K562 (cell line): ENCODE measurements around the gene TAF1B. TPM values are rescaled to one million over a fixed set of nuclear protein-coding genes. Genes with fewer than 3 reads are reported as not detected.

Experiments used
- ATAC-seq: fragments of 200-7000 bp; cut with Tn5 transposase; 3 replicates; pipeline ENCODE4 v1.9.1; 2020; ENCODE audit warnings: moderate library complexity
- BruUV-seq: library from RNA; stranded (reverse); fragments of 400-500 nt; replicated peaks from 2 replicates; lab custom pipeline; 2021; lab: Mats Ljungman, UMichigan
- CTCF ChIA-PET: fragments of 300-600 bp; formaldehyde crosslinking; extraction: SDS; loops from one replicate; lab custom pipeline; 2021; ENCODE audit warnings: low intra/inter-chr PET ratio; lab: Yijun Ruan, JAX
- POLR2A ChIA-PET: fragments of 300-600, 350-650 bp; sonication (Branson Sonifier 250); formaldehyde crosslinking; extraction: SDS; loops from one replicate; lab custom pipeline; 2021; ENCODE audit warnings: antibody characterized with exemption, inconsistent platforms; lab: Yijun Ruan, JAX
- DNase-seq, 4 experiments: peaks; one replicate each; pipeline versions ENCODE4 v3.0.0 to v3.0.0-alpha.2; 2011 to 2018; ENCODE audit warnings: low spot score in 3 of 4, mixed read lengths in 3 of 4; ENCODE audit errors: extremely low read depth in 1 of 4
- FAIRE-seq: peaks from 2 replicates; lab custom pipeline; 2011; peaks lifted over from hg19 to GRCh38; lab: Jason Lieb, UNC
- H2AFZ ChIP-seq: 2 replicates; pipeline ENCODE4 v1.6.0; 2011; ENCODE audit warnings: low read depth, low read length, control low read depth, inconsistent platforms
- H3K27ac ChIP-seq: fragments of 200-600 bp; 3 replicates; pipeline ENCODE4 v1.8.0; 2011; ENCODE audit warnings: low read depth, mild to moderate bottlenecking, control low read depth, inconsistent platforms, low read length, moderate library complexity, mixed read lengths; ENCODE audit errors: extremely low read depth
- H3K27me3 ChIP-seq, 2 experiments: fragments of 300-600 bp in 1 of 2; 2 replicates in 1 of 2; 3 replicates in 1 of 2; pipeline versions ENCODE4 v1.6.0 to v1.8.0; 2011; ENCODE audit warnings: inconsistent platforms in 2 of 2, low read length in 2 of 2, mild to moderate bottlenecking in 1 of 2, mixed read lengths in 1 of 2, moderate library complexity in 1 of 2; ENCODE audit not compliant: control insufficient read depth in 2 of 2, insufficient read depth in 2 of 2
- H3K36me3 ChIP-seq: fragments of 300-600 bp; 3 replicates; pipeline ENCODE4 v1.8.0; 2011; ENCODE audit warnings: mild to moderate bottlenecking, low read length, inconsistent platforms; ENCODE audit not compliant: control insufficient read depth, insufficient read depth
- H3K4me1 ChIP-seq, 2 experiments: fragments of 200-600 bp in 1 of 2; replicated peaks in 1 of 2; 2 replicates in 1 of 2; 3 replicates in 1 of 2; pipeline versions ENCODE4 v1.5.1 to v1.8.0; 2011; ENCODE audit warnings: inconsistent platforms in 2 of 2, low read length in 2 of 2, mild to moderate bottlenecking in 1 of 2, mixed read lengths in 1 of 2, moderate library complexity in 1 of 2; ENCODE audit not compliant: control insufficient read depth in 2 of 2, insufficient read depth in 2 of 2
- H3K4me2 ChIP-seq: 2 replicates; pipeline ENCODE4 v1.6.1; 2011; ENCODE audit warnings: low read length, control low read depth, inconsistent platforms, mixed read lengths; ENCODE audit not compliant: insufficient read depth
- H3K4me3 ChIP-seq: fragments of 200-600 bp; sonication (generic), shearing (Covaris generic); 2 replicates; pipeline ENCODE4 v1.5.1; 2016; ENCODE audit warnings: control low read depth, inconsistent platforms
- H3K79me2 ChIP-seq: fragments of 200-600 bp; 3 replicates; pipeline ENCODE4 v1.8.0; 2011; ENCODE audit warnings: low read length, inconsistent platforms; ENCODE audit not compliant: control insufficient read depth, insufficient read depth
- H3K9ac ChIP-seq, 2 experiments: 2 replicates each; pipeline versions ENCODE4 v1.6.0 to v1.6.1; 2011; ENCODE audit warnings: low read depth in 2 of 2, low read length in 2 of 2, control low read depth in 1 of 2, inconsistent platforms in 1 of 2, mild to moderate bottlenecking in 1 of 2, mixed read lengths in 1 of 2; ENCODE audit not compliant: insufficient read depth in 1 of 2
- H3K9me1 ChIP-seq: one replicate; pipeline ENCODE4 v1.6.0; 2011; ENCODE audit warnings: inconsistent platforms, mild to moderate bottlenecking, low read length, moderate library complexity; ENCODE audit not compliant: control insufficient read depth, insufficient read depth
- H3K9me3 ChIP-seq: replicated peaks from 2 replicates; pipeline ENCODE4 v1.5.1; 2011; ENCODE audit warnings: low read depth, low read length, inconsistent platforms; ENCODE audit not compliant: control insufficient read depth, insufficient read depth
- H4K20me1 ChIP-seq: replicated peaks from 2 replicates; pipeline ENCODE4 v1.6.1; 2011; ENCODE audit warnings: low read length, inconsistent platforms, mixed read lengths; ENCODE audit not compliant: control insufficient read depth, insufficient read depth
- GATA2 ChIP-seq: sonication (generic); formaldehyde crosslinking; IDR thresholded peaks from 2 replicates; pipeline ENCODE4 v1.4.0; 2020; ENCODE audit warnings: mild to moderate bottlenecking, missing genetic modification reagents
- MEIS2 ChIP-seq: fragments of 450-650 bp; IDR thresholded peaks from 2 replicates; pipeline ENCODE4 v1.6.1; 2014; ENCODE audit warnings: mild to moderate bottlenecking; ENCODE audit not compliant: partially characterized antibody
- NR4A1 ChIP-seq, 2 experiments: fragments of 250-450 bp in 1 of 2; fragments of 450-650 bp in 1 of 2; sonication (Bioruptor Pico) in 1 of 2; IDR thresholded peaks; 2 replicates each; pipeline versions ENCODE4 v1.4.0 to v1.6.1; 2016 to 2020; ENCODE audit warnings: mild to moderate bottlenecking in 2 of 2, missing compliant biosample characterization in 1 of 2, missing genetic modification characterization in 1 of 2, moderate library complexity in 1 of 2
- YY1 ChIP-seq, 3 experiments: IDR thresholded peaks; 2 replicates each; pipeline ENCODE4 v1.6.1; 2011; ENCODE audit warnings: low read length in 2 of 3, mild to moderate bottlenecking in 2 of 3, moderate library complexity in 2 of 3, borderline replicate concordance in 1 of 3, control low read depth in 1 of 3, low read depth in 1 of 3; ENCODE audit not compliant: insufficient read depth in 3 of 3, insufficient replicate concordance in 2 of 3, control insufficient read depth in 1 of 3, insufficient read length in 1 of 3; ENCODE audit errors: extremely low read depth in 1 of 3
- WGBS: fragments of 100-300 bp; shearing (Covaris generic); methylation state at CpG from one replicate; pipeline ENCODE4 v1.1.6; 2016; ENCODE audit warnings: low coverage, mixed read lengths; ENCODE audit not compliant: insufficient coverage; ENCODE audit errors: missing lambda C conversion rate; 5-methylcytosine and 5-hydroxymethylcytosine counted together
- in situ Hi-C: fragments of 300-500 bp; cut with MboI; formaldehyde crosslinking; loops from 4 replicates; pipeline ENCODE4 v1.15.0; 2018; ENCODE audit warnings: inconsistent platforms, mixed read lengths
- intact Hi-C: fragments of 100-400 bp; cut with micrococcal nuclease; formaldehyde crosslinking; loops from 2 replicates; pipeline ENCODE4 v1.14.2; 2022
- polyA plus RNA-seq, 8 experiments: library from polyadenylated mRNA; depleted of rRNA in 4 of 8; stranded (reverse) in 5 of 8; unstranded in 3 of 8; fragments of >200 nt; fragmentation: Nextera tagmentation in 2 of 8; fragmentation: Illumina TruSeq in 1 of 8; extraction: Ambion mirVana in 2 of 8; extraction: Trizol in 1 of 8; gene quantifications; 2 replicates each; pipeline versions ENCODE4 v1.2.1 to v1.2.3, GENCODE V29; 2011 to 2014; ENCODE audit warnings: inconsistent platforms in 1 of 8, missing spikeins in 1 of 8
- total RNA-seq, 7 experiments: library from RNA; depleted of rRNA in 6 of 7; stranded (reverse); fragments of >200 nt in 6 of 7; fragmentation: Illumina TruSeq in 2 of 7; extraction: Trizol in 2 of 7; gene quantifications; 2 replicates each; pipeline versions ENCODE4 v1.2.1 to v1.2.3, GENCODE V29; 2011 to 2021; ENCODE audit warnings: low replicate concordance in 1 of 7
- TF ChIP-seq, protein P1 (sequence below): fragments of 250-450 bp; sonication (Bioruptor Pico); IDR thresholded peaks from 2 replicates; pipeline ENCODE4 v1.4.0; 2020; ENCODE audit warnings: mild to moderate bottlenecking
- TF ChIP-seq, protein P2 (sequence below): fragments of 200-600 bp; sonication (generic); IDR thresholded peaks from one replicate; pipeline ENCODE4 v1.6.1; 2012; ENCODE audit warnings: mild to moderate bottlenecking, low read depth, low read length, inconsistent platforms

Gene TAF1B
- total and polyA plus RNA-seq, 9 of the 15 experiments (the other 6 are each of a cell fraction or from before 2014, with no cell fraction given), result 8.8 to 25.1 (median 17.3) TPM

DNA sequence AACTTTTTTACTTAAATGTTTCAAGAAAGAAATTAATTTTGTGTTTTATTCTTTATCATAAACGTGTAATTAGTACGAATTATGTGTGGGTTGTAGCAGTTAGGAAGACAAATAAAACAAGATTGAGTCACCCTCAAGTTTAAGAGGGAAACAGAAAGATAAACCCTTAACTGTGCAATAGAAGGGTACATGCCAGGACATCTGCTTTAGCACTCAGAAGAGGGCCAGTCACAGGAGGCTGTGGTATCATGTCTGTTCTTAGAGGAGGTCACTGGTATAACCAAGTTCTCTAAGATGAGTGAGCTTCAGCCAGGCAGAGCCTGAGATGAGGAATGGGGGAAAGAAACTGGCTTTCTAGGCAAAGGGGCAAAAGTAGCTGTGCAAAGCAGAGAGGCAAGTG lies 65.8 kb downstream of the TAF1B start:
- Histone ChIP-seq H3K36me3 (peaks cover 23% of the 10 kb centered on the region; the same call in 2 of the 3 replicates), H3K27ac (no peak overlapping the region), H3K4me2 (no peak overlapping the region), H3K79me2 (no peaks in the 10 kb centered on the region), H2AFZ (no peak overlapping the region), H3K4me1 (peaks cover 0 to 3% of the 10 kb centered on the region in 2 experiments; a peak in 2 of 5 replicates), H3K9me3 (no peaks in the 10 kb centered on the region), H3K9me1 (no peaks in the 10 kb centered on the region), H4K20me1 (no peaks in the 10 kb centered on the region), H3K27me3 (no peaks in the 10 kb centered on the region), H3K9ac (no peak overlapping the region), H3K4me3 (no peak overlapping the region)
- no peak for TF ChIP-seq YY1 (IDR thresholded peaks at IDR 0.05; ENCODE audit: borderline replicate concordance in 1 of 3, control insufficient read depth in 1 of 3, extremely low read depth in 1 of 3, insufficient read depth in 3 of 3, insufficient read length in 1 of 3, insufficient replicate concordance in 2 of 3, low read depth in 1 of 3, low read length in 2 of 3)
- no peak for TF ChIP-seq NR4A1 (CRISPR knock-in tag; IDR thresholded peaks at IDR 0.05)
- no peak for TF ChIP-seq NR4A1 (tag; IDR thresholded peaks at IDR 0.05)
- no peak for TF ChIP-seq GATA2 (CRISPR knock-in tag)
- TF ChIP-seq MEIS2, result no peak
- TF ChIP-seq, protein P1, sequence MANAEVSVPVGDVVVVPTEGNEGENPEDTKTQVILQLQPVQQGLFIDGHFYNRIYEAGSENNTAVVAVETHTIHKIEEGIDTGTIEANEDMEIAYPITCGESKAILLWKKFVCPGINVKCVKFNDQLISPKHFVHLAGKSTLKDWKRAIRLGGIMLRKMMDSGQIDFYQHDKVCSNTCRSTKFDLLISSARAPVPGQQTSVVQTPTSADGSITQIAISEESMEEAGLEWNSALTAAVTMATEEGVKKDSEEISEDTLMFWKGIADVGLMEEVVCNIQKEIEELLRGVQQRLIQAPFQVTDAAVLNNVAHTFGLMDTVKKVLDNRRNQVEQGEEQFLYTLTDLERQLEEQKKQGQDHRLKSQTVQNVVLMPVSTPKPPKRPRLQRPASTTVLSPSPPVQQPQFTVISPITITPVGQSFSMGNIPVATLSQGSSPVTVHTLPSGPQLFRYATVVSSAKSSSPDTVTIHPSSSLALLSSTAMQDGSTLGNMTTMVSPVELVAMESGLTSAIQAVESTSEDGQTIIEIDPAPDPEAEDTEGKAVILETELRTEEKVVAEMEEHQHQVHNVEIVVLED (CRISPR knock-in tag), result no peak
- TF ChIP-seq, protein P2, sequence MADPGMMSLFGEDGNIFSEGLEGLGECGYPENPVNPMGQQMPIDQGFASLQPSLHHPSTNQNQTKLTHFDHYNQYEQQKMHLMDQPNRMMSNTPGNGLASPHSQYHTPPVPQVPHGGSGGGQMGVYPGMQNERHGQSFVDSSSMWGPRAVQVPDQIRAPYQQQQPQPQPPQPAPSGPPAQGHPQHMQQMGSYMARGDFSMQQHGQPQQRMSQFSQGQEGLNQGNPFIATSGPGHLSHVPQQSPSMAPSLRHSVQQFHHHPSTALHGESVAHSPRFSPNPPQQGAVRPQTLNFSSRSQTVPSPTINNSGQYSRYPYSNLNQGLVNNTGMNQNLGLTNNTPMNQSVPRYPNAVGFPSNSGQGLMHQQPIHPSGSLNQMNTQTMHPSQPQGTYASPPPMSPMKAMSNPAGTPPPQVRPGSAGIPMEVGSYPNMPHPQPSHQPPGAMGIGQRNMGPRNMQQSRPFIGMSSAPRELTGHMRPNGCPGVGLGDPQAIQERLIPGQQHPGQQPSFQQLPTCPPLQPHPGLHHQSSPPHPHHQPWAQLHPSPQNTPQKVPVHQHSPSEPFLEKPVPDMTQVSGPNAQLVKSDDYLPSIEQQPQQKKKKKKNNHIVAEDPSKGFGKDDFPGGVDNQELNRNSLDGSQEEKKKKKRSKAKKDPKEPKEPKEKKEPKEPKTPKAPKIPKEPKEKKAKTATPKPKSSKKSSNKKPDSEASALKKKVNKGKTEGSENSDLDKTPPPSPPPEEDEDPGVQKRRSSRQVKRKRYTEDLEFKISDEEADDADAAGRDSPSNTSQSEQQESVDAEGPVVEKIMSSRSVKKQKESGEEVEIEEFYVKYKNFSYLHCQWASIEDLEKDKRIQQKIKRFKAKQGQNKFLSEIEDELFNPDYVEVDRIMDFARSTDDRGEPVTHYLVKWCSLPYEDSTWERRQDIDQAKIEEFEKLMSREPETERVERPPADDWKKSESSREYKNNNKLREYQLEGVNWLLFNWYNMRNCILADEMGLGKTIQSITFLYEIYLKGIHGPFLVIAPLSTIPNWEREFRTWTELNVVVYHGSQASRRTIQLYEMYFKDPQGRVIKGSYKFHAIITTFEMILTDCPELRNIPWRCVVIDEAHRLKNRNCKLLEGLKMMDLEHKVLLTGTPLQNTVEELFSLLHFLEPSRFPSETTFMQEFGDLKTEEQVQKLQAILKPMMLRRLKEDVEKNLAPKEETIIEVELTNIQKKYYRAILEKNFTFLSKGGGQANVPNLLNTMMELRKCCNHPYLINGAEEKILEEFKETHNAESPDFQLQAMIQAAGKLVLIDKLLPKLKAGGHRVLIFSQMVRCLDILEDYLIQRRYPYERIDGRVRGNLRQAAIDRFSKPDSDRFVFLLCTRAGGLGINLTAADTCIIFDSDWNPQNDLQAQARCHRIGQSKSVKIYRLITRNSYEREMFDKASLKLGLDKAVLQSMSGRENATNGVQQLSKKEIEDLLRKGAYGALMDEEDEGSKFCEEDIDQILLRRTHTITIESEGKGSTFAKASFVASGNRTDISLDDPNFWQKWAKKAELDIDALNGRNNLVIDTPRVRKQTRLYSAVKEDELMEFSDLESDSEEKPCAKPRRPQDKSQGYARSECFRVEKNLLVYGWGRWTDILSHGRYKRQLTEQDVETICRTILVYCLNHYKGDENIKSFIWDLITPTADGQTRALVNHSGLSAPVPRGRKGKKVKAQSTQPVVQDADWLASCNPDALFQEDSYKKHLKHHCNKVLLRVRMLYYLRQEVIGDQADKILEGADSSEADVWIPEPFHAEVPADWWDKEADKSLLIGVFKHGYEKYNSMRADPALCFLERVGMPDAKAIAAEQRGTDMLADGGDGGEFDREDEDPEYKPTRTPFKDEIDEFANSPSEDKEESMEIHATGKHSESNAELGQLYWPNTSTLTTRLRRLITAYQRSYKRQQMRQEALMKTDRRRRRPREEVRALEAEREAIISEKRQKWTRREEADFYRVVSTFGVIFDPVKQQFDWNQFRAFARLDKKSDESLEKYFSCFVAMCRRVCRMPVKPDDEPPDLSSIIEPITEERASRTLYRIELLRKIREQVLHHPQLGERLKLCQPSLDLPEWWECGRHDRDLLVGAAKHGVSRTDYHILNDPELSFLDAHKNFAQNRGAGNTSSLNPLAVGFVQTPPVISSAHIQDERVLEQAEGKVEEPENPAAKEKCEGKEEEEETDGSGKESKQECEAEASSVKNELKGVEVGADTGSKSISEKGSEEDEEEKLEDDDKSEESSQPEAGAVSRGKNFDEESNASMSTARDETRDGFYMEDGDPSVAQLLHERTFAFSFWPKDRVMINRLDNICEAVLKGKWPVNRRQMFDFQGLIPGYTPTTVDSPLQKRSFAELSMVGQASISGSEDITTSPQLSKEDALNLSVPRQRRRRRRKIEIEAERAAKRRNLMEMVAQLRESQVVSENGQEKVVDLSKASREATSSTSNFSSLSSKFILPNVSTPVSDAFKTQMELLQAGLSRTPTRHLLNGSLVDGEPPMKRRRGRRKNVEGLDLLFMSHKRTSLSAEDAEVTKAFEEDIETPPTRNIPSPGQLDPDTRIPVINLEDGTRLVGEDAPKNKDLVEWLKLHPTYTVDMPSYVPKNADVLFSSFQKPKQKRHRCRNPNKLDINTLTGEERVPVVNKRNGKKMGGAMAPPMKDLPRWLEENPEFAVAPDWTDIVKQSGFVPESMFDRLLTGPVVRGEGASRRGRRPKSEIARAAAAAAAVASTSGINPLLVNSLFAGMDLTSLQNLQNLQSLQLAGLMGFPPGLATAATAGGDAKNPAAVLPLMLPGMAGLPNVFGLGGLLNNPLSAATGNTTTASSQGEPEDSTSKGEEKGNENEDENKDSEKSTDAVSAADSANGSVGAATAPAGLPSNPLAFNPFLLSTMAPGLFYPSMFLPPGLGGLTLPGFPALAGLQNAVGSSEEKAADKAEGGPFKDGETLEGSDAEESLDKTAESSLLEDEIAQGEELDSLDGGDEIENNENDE, result no peak
- ChIA-PET POLR2A (interaction anchor here (0.9 to 2.5 kb wide), 3 partner anchors 9 to 33 kb away, joined by 3 to 7 read pairs (median 4); no protein-coding TSS in a partner anchor), CTCF (no interaction called here)
- in situ Hi-C loops (no loop called here), intact Hi-C loops (no loop called here)
- no peak; the same call in 2 of the 3 replicates for ATAC-seq
- DNase-seq, result no peak
- no peak for FAIRE-seq
- WGBS, result 18% methylated on average over 2 of the region's 2 CpGs
- no TSS peak for BruUV-seq
